HG03520 (cell line): ENCODE measurements around the gene GRIK4.
"Not testable (repeated sequence)": the region's sequence is repeated elsewhere in the genome, so short reads cannot be mapped to it uniquely, and the experiment has no call there.

Experiments used
- ATAC-seq: cut with Tn5 transposase; IDR thresholded peaks from one replicate; pipeline ENCODE4 v1.9.1; 2021; ENCODE audit warnings: mild to moderate bottlenecking, moderate library complexity; ENCODE audit not compliant: unreplicated experiment

The GRIK4 gene

GRCh38 chr11:120599816-120600420 is 88.4 kb downstream of the GRIK4 start:
- no peak for ATAC-seq

GRCh38 chr11:120601536-120601935 is 90.0 kb downstream of the GRIK4 start:
- no peak for ATAC-seq

- ATAC-seq, result no peak
These were observed 91.5 kb downstream of the GRIK4 start for GRCh38 chr11:120603071-120603470.

- no peak for ATAC-seq
These were observed 93.9 kb downstream of the GRIK4 start for GRCh38 chr11:120605469-120605868.

GRCh38 chr11:120606211-120607010 is 94.9 kb downstream of the GRIK4 start:
- ATAC-seq, result no peak

- ATAC-seq, result no peak
These were observed 96.5 kb downstream of the GRIK4 start for GRCh38 chr11:120608061-120608460.

GRCh38 chr11:120608760-120609211 is 97.2 kb downstream of the GRIK4 start:
- ATAC-seq, result no peak

GRCh38 chr11:120610111-120610510 is 98.6 kb downstream of the GRIK4 start:
- ATAC-seq, result no peak

GRCh38 chr11:120611581-120611980 is 100.0 kb downstream of the GRIK4 start:
- ATAC-seq, result no peak

- peak; percentile 90 for ATAC-seq
These were observed 101.1 kb downstream of the GRIK4 start for GRCh38 chr11:120612513-120613263.

- ATAC-seq, result no peak
These were observed 102.0 kb downstream of the GRIK4 start for GRCh38 chr11:120613264-120614226.

- no peak for ATAC-seq
These were observed 103.8 kb downstream of the GRIK4 start for GRCh38 chr11:120615391-120615790.

GRCh38 chr11:120618399-120618798 is 106.9 kb downstream of the GRIK4 start:
- no peak for ATAC-seq

GRCh38 chr11:120622189-120622875 is 110.8 kb downstream of the GRIK4 start:
- ATAC-seq, result no peak

- ATAC-seq, result not testable (repeated sequence)
These were observed 113.4 kb downstream of the GRIK4 start for GRCh38 chr11:120624992-120625391.

GRCh38 chr11:120625565-120625964 is 114.0 kb downstream of the GRIK4 start:
- ATAC-seq, result no peak

- ATAC-seq, result no peak
These were observed 115.2 kb downstream of the GRIK4 start for GRCh38 chr11:120626791-120627190.

- ATAC-seq, result no peak
These were observed 116.0 kb downstream of the GRIK4 start for GRCh38 chr11:120627327-120628163.
